Measurements from ENCODE around the gene SPTLC2.

GRCh38 chr14:77589099-77589498 lies 27.3 kb downstream of the SPTLC2 start:
- no peak for TF ChIP-seq CTCF (IDR thresholded peaks at IDR 0.05)
- TF ChIP-seq POLR2AphosphoS5 (IDR thresholded peaks at IDR 0.05) = no peak
- TF ChIP-seq EP300 (IDR thresholded peaks at IDR 0.05; ENCODE audit: low read depth) = no peak
- TF ChIP-seq POLR2A (IDR thresholded peaks at IDR 0.05) = no peak
